ENCODE results near the gene UTF1. TPM values are rescaled to one million over a fixed set of nuclear protein-coding genes. Genes with fewer than 3 reads are reported as not detected.
"Not testable (repeated sequence)": the region's sequence is repeated elsewhere in the genome, so short reads cannot be mapped to it uniquely, and the experiment has no call there.

The UTF1 gene
- polyA plus RNA-seq, 3 donors: not detected

DNA sequence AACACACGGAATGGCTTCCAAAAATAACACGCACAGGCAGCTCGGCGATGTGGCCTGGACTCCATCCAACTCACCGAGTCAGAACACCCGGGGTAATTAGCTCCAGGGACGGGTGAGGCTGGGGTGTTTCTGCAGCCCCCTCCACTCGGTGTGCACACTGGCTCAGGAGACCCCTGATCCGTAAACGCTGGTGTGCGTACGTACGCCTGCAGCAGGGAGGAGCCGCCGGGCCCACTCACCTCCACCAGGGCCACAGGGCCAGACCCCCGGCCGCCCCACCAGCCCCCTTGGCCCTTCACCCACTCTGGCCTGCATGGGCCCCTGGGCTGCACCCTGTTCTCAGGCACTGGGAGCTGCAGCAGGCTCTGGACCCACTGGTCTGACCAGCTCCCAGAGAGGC is 22.4 kb upstream of the UTF1 start:
- DNase-seq (ENCODE audit: low read depth in 3 of 3, low spot score in 2 of 3): no peak

GRCh38 chr10:133208466-133208865 is 21.6 kb upstream of the UTF1 start:
- no peak for DNase-seq (ENCODE audit: low read depth in 3 of 3, low spot score in 2 of 3)

GRCh38 chr10:133209117-133209516 is 20.9 kb upstream of the UTF1 start:
- no peak for DNase-seq (ENCODE audit: low read depth in 3 of 3, low spot score in 2 of 3)

GRCh38 chr10:133209641-133210040 is 20.4 kb upstream of the UTF1 start:
- DNase-seq (ENCODE audit: low read depth in 3 of 3, low spot score in 2 of 3): no peak

DNA sequence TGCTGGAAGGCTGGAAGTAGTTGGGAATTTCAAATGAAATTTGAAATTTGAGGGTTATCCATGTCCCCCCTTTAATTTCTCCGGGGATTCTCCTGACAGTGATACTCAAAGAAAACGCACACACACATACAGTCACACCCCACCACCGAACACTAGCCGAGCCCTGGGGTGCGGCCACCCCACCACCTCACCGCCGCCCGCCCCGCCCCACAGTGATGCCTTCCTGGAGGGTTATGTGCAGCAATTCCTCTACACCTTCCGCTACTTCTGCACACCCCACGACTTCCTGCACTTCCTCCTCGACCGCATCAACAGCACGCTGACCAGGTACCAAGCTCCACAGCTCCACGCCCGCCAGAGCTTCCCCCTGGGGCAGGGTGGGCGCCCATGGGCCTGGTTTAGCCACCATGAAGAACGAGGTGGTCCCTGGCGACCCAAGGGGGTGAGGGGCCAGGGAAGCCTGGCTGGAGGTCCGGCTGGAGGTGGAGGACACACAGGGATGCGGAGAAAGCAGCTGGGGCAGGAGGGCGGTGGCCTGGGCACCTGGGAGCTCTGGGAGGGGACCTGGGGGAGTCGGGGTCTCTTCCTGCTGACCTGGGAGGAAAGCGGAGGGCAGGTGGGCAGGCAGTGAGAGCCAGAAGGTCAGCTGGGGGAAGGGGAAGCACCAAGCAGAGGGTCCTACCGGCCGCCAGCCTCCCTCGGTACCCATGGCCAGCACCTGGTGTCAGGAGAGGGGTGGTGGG is 19.4 kb upstream of the UTF1 start:
- DNase-seq (ENCODE audit: low read depth in 3 of 3, low spot score in 2 of 3): no peak

GRCh38 chr10:133211141-133211830 is 18.7 kb upstream of the UTF1 start:
- no peak for DNase-seq (ENCODE audit: low read depth in 3 of 3, low spot score in 2 of 3)

DNA sequence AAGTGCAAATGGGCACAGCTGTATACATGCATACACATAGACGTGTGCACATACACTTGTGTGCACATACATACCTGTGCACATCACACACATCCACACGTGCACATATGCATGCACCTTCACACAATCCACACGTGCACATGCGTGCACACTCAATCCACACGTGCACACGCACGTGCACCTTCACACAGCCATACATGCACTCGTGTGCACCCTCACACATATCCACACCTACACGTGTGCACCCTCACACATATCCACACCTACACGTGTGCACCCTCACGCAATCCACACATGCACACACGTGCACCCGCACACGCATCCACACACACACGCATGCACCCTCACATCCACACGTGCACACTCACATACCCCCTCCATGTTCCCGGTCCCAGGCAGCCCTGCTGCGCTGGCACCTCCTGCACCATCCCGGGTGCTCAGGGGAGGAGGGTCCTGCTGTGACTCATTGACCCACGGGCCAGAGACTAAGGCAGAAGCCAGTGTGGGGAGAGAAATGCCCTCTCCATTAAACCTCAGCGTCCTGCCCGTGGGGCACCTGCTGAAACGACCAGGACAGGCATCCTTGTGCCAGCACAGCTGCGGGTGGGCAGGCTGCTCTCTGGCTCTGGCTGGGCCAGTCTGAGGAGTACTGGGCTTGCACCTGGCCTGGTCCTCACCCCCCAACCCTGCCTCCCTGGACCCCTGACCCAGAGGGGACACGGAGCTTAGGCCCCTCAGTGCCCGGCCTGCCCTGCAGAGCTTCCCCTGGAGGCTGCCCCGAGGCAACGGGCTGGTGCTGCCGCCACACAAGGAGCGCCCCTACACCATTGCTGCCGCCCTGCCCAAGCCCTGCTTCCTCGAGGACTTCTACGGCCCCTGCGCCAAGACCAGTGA is 17.8 kb upstream of the UTF1 start:
- no peak for DNase-seq (ENCODE audit: low read depth in 3 of 3, low spot score in 2 of 3)

DNA sequence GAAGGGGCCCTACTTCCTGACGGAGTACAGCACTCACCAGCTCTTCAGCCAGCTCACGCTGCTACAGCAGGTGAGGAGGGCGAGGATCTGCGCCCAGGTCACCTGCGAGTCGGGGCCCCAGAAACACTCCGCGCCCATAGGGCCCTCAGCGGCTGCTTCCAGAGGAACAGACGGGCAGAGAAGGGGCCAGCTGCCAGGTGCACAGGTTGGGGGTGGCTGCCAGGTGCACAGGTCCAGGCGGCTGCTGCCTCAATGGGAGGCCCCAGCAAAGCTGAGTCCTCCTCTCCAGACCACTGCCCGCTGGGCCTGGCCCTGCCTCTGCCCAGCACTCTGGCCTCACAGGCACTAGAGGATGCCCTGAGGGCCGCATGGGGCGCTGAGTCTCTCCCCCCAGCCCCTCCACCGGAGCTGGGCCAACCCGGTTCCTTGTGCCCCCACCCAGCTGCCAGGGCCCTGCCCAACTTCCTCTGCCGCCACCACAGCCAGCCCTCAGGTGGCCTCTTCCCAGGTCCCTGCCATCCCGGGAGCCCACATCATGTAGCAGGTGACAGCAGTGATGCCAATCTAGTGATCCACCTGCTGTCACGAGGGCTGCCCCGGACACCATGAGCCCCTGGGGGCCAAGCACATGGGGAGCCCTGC is 17.0 kb upstream of the UTF1 start:
- no peak for DNase-seq (ENCODE audit: low read depth in 3 of 3, low spot score in 2 of 3)

DNA sequence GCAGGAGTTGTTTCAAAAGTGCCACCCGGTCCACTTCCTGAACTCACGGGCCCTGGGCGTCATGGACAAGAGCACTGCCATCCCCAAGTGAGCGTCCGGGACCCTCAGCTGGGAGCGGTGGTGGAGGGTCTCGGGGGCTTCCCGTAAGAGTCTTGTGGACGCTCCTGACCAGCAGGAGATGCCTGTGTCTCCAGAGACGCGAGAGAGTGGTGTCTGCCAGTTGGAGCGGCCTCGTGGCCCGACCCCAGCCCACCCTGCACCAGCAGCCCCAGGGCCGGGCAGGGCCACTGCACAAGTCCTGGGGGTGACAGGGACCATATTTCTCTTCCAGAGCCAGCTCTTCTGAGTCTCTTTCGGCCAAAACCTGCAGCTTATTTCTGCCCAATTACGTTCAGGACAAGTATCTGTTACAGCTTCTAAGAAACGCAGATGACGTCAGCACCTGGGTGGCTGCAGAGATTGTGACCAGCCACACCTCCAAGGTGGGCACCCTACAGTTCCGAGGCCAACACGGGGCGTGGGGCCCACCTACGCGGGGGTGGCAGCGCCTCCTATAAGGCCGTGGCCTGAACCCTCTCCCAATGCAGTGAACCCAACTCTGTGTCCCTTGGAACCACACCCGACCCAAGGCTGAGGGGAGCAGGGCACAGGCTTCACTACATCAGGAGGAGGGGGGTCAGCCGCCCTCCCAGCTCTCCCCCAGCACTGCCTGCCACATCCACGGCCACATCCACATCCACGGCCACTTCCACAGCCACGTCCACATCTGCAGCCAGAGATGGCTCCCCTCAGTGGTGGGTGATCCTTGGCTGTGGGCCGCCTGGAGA is 16.2 kb upstream of the UTF1 start:
- no peak for DNase-seq (ENCODE audit: low read depth in 3 of 3, low spot score in 2 of 3)

DNA sequence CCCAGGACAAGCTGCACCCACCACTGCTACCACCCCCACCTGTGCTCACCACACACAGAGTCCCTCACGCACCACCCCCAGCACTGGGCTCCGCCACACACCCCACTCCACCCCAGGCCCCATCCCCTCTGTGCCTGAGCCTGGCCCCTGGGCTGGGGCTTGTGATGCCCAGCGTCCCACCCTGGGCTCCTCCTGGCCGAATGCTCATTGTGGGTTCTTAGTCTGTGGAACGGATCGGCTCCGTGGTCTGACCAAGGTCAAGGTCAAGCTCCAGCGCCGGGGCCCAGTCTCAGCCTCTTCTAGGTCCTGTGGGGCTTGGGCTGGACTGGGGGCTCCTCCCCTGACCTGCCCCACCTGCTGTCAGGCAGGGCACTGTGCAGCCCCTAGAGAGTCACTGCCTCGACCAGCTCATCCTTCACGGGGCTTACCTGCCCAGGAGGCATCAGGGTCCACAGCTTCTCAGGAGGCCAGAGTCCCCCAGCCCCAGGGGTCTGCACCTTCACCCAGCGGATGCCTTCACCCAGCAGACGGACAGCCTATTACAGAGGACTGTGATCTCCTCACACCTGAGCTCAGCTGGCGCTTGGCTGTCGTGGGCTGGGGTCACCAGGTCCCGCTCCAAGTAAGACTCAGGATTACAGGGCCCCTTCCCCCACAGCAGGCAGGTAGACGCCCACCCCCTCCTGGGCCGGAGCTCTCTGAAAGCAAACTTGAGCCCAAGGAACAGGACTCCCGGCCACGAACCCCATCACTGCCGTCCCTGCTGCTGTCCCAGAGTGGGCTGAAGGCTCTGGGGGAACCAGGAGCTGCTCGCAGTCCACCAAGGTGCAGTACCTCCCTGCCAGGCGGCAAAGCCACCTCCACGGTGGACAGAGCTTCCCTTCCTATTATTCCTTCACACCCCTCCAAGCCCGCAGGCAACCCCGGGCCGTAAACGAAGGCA is 15.3 kb upstream of the UTF1 start:
- no peak for DNase-seq (ENCODE audit: low read depth in 3 of 3, low spot score in 2 of 3)

- DNase-seq (ENCODE audit: low read depth in 3 of 3, low spot score in 2 of 3): no peak
Observed at GRCh38 chr10:133215586-133215985, 14.4 kb upstream of the UTF1 start.

GRCh38 chr10:133216776-133217175 is 13.2 kb upstream of the UTF1 start:
- no peak for DNase-seq (ENCODE audit: low read depth in 3 of 3, low spot score in 2 of 3)

GRCh38 chr10:133217800-133218589 is 12.0 kb upstream of the UTF1 start:
- DNase-seq (ENCODE audit: low read depth in 3 of 3, low spot score in 2 of 3): no peak

DNA sequence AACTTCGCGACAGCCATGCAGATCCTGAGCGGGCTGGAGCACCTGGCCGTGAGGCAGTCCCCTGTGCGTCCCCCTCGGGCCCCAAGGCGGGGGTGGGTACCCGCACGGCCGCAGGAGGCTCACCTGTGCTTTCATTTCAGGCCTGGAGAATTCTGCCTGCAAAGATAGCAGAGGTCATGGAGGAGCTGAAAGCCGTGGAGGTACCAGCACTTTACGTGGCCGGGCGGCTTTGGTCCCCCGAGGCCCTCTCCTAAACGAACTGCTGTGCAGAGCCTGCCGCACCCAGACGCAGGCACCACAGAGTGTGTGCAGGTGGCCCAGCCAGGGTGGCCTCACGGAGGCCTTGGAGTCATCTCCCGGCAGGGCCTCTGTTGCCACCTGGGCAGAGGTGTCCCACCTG is 11.1 kb upstream of the UTF1 start:
- DNase-seq (ENCODE audit: low read depth in 3 of 3, low spot score in 2 of 3): no peak

GRCh38 chr10:133219782-133220181 is 10.2 kb upstream of the UTF1 start:
- DNase-seq (ENCODE audit: low read depth in 3 of 3, low spot score in 2 of 3): no peak

DNA sequence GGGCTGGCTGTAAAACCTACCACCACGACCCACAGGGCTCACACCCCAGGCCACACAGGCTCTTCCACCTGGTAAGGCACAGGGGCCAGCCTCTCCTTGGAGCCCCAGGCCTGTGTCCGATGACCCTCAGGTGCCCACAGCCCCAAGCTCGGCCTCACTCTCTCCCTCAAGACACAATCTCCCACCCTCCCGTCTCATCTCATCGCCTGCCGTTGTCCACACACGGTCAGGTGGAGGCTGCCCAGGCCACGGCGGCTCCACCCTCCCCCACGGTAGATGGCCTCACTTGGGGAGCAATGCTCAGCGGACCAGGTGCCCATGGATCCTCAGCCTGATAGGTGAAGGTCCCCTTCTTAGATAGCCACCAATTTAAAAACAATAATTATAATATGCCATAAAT is 8.7 kb upstream of the UTF1 start:
- no peak for DNase-seq (ENCODE audit: low read depth in 3 of 3, low spot score in 2 of 3)

GRCh38 chr10:133221756-133222155 is 8.3 kb upstream of the UTF1 start:
- not testable (repeated sequence) for DNase-seq (ENCODE audit: low read depth in 3 of 3, low spot score in 2 of 3)

DNA sequence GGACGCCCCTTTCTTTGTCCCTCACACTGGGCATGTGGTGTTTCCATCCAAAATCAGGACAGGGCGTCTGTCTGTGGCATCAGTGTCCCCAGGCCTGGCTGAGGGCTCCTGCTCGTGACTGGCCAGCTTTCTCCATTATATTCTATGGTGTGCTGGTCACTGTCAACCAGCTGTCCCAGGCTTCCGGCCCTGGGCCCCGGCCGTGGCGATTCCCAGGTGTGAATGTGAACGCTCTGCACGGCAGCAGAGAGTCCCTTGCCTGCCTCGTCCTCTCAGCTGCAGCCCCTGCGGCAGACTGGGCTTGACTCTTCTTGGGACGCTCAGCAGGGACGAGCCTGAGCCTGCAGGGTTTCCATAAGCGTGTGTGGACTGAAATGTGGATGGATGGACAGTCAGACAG is 5.9 kb upstream of the UTF1 start:
- no peak for DNase-seq (ENCODE audit: low read depth in 3 of 3, low spot score in 2 of 3)

Measured in right renal cortex interstitium (tissue), 3 donors.